ENCODE measurements around the gene CKAP4.

GRCh38 chr12:106285982-106286381, 38.2 kb upstream of the CKAP4 start:
- no peak for TF ChIP-seq EZH2phosphoT487 (IDR thresholded peaks at IDR 0.05; ENCODE audit: unreplicated experiment)
- no peak for TF ChIP-seq CTCF (conservative IDR thresholded peaks at IDR 0.05; ENCODE audit: low read depth in 2 of 2)
- TF ChIP-seq REST (IDR thresholded peaks at IDR 0.05; ENCODE audit: unreplicated experiment): no peak
- no peak for TF ChIP-seq JUNB (IDR thresholded peaks at IDR 0.05; ENCODE audit: unreplicated experiment)
- TF ChIP-seq CREB1 (CRISPR knock-in tag; IDR thresholded peaks at IDR 0.05; ENCODE audit: low read depth): no peak
- TF ChIP-seq EZH2 (IDR thresholded peaks at IDR 0.05; ENCODE audit: low read depth, unreplicated experiment): no peak
- no peak for TF ChIP-seq POLR2AphosphoS5 (IDR thresholded peaks at IDR 0.05; ENCODE audit: low read depth)
- no peak for TF ChIP-seq ETS1 (IDR thresholded peaks at IDR 0.05)
- no peak for TF ChIP-seq STAT1 (IDR thresholded peaks at IDR 0.05; ENCODE audit: unreplicated experiment)
- no peak for TF ChIP-seq ZNF114 (CRISPR knock-in tag; IDR thresholded peaks at IDR 0.05)
